ENCODE results near the gene GRK2. TPM values are rescaled to one million over a fixed set of nuclear protein-coding genes. Genes with fewer than 3 reads are reported as not detected.
A peak's percentile ranks its signal among the peaks of the same experiment; 100 is the strongest.
"Not testable (repeated sequence)": the region's sequence is repeated elsewhere in the genome, so short reads cannot be mapped to it uniquely, and the experiment has no call there.

Gene GRK2
- total RNA-seq, 2 donors from 2014 or later, result 27.4 to 36.3 TPM

DNA sequence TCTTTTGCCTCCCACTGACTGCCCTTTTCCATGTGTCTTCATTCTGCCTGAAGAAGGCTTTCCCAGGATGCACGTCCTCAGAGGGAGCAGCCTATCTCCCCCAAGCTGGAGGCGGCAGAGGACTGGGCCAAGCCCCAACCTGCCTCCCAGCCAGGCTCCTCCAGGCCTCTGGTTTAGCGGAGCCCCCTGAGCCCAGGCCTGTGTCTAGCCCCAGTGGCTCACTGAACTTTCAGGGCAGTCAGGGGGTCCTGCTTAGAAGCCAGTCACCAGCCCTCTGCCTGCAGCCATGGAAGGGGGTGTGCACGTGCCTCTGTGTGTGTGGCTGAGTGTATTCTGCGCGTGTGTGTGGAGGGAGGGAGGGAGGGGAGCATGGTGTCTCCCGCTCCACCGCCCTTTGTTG is 10.4 kb upstream of the GRK2 start:
- peaks cover 20 to 35% of the 10 kb centered on the region in 2 donors for H3K36me3 ChIP-seq (replicated peaks in 1 of 2; ENCODE audit: insufficient read depth in 1 of 2, low read depth in 2 of 2)
- intact Hi-C loops (cut with DNase I), result no loop called here
- ATAC-seq (no peak), DNase-seq (no peak)
- 83 to 85% methylated on average over 4 to 8 of the region's 8 CpGs for WGBS, 2 donors
- no peak for TF ChIP-seq POLR2A (IDR thresholded peaks at IDR 0.05)
- TF ChIP-seq, protein P1, sequence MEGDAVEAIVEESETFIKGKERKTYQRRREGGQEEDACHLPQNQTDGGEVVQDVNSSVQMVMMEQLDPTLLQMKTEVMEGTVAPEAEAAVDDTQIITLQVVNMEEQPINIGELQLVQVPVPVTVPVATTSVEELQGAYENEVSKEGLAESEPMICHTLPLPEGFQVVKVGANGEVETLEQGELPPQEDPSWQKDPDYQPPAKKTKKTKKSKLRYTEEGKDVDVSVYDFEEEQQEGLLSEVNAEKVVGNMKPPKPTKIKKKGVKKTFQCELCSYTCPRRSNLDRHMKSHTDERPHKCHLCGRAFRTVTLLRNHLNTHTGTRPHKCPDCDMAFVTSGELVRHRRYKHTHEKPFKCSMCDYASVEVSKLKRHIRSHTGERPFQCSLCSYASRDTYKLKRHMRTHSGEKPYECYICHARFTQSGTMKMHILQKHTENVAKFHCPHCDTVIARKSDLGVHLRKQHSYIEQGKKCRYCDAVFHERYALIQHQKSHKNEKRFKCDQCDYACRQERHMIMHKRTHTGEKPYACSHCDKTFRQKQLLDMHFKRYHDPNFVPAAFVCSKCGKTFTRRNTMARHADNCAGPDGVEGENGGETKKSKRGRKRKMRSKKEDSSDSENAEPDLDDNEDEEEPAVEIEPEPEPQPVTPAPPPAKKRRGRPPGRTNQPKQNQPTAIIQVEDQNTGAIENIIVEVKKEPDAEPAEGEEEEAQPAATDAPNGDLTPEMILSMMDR (IDR thresholded peaks at IDR 0.05), result no peak
- no peak overlapping the region for H3K27ac ChIP-seq
- no peaks in the 10 kb centered on the region for H3K9me3 ChIP-seq
- H3K4me1 ChIP-seq, result no peaks in the 10 kb centered on the region
- no peak overlapping the region for H3K4me3 ChIP-seq
- H3K27me3 ChIP-seq, result no peaks in the 10 kb centered on the region

DNA sequence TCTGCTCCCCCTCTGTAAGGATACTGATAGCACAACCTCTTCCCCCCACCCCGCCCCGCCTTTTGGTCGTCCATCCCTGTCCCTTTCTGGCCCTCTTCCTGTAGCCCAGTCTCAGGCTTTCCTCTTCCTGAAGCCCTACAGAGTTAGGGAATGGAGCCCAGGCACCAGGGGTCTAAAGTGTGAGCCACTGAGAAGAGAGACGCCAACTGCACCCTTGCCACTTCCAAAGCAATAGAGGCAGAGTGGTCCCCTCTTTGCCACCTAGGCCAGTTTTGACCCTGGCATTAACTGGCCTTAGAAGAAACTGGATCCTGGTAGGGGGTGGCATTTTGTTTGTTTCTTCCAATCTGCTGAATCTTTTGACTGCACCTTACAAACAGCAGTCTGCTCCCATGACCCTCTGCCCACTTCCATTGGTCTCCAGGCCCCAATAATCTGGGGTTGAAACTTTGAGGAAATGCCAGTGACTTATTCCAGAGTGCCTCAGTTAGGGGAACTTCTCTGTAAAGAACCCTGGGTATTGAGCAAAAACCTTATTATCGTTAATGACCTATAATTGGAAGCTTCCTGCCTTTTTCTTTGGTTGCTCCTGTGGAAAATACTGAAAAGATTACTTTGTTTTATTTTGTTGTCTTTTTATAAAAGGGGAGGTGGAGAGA is 9.7 kb upstream of the GRK2 start:
- no peak for DNase-seq
- Histone ChIP-seq H3K27ac (no peak overlapping the region), H3K4me3 (no peak overlapping the region), H3K27me3 (no peaks in the 10 kb centered on the region), H3K4me1 (peaks cover 7% of the 10 kb centered on the region), H3K36me3 (replicated peaks in 1 of 2; ENCODE audit: insufficient read depth in 1 of 2, low read depth in 2 of 2) (peaks cover 20 to 30% of the 10 kb centered on the region in 2 donors), H3K9me3 (no peaks in the 10 kb centered on the region)
- intact Hi-C loops (cut with DNase I), result no loop called here
- TF ChIP-seq POLR2A (IDR thresholded peaks at IDR 0.05), result no peak
- TF ChIP-seq, protein P1 (IDR thresholded peaks at IDR 0.05), result no peak
- WGBS, 2 donors, result 79 to 81% methylated on average over 5 of the region's 5 CpGs
- no peak for ATAC-seq

DNA sequence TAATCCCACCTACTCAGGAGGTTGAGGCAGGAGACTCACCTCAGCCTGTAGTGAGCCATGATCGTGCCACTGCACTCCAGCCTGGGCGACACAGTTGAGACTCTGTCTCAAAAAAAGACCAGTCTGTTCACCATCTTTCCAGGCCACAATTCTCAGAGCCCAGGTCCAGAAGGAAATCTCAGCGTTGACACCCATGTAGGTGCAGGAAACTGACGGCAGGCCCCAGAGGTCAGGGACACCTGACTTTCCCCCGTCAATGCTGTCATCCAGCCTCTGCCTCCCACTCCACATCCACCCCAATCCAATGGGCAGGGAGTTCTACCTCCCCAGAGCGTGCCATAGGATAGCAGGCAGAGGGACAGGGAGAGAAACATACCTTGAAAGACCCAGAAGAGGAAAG is 5.9 kb upstream of the GRK2 start:
- TF ChIP-seq, protein P1 (IDR thresholded peaks at IDR 0.05), result no peak
- TF ChIP-seq POLR2A (IDR thresholded peaks at IDR 0.05), result no peak
- Histone ChIP-seq H3K4me3 (no peak overlapping the region), H3K4me1 (peaks cover 19% of the 10 kb centered on the region), H3K27ac (no peak overlapping the region), H3K9me3 (no peaks in the 10 kb centered on the region), H3K27me3 (no peaks in the 10 kb centered on the region), H3K36me3 (replicated peaks in 1 of 2; ENCODE audit: insufficient read depth in 1 of 2, low read depth in 2 of 2) (peaks cover 1 to 5% of the 10 kb centered on the region in 2 donors)
- ATAC-seq (no peak), DNase-seq (peak in 1 of 4 donors; percentile 5)
- WGBS, 2 donors, result 74 to 89% methylated on average over 4 to 6 of the region's 6 CpGs
- intact Hi-C loops (cut with DNase I), result loop anchor here (5.0 kb wide), 1 partner anchor 127 kb away; no protein-coding TSS in a partner anchor

DNA sequence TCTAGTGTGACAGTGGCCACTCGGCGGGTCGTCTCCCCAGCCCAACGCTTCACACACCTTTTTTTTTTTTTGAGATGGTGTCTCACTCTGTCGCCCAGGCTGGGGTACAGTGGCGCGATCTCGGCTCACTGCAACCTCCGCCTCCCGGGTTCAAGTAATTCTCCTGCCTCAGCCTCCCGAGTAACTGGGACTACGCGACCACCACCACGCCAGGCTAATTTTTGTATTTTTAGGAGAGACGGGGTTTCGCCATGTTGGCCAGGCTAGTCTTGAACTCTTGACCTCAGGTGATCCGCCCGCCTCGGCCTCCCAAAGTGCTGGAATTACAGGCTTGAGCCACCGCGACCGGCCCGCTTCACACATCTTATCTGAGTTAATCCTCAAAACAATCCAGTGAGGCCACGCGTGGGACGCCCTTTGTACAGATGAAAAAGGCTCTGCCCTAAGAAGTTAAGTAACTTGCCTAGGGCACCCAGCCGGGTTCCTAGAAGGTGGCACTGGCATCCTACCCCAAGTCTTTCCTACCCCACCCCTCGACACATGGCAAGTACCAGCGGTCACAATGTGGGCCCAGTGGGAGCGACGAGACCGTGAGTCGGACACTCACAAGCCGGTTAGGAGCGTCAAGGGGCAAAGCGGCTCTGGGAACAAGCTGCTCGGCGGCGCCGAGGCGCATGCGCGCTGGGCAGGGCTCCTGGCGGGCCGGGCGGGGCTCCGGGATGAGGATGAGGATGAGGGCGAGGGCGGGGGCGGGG is 5.2 kb upstream of the GRK2 start:
- not testable (repeated sequence) for H3K27ac ChIP-seq; H3K9me3 ChIP-seq; H3K27me3 ChIP-seq; H3K36me3 ChIP-seq (replicated peaks in 1 of 2; ENCODE audit: insufficient read depth in 1 of 2, low read depth in 2 of 2); H3K4me3 ChIP-seq; ATAC-seq
- 27 to 38% methylated on average over 20 to 48 of the region's 50 CpGs for WGBS, 2 donors
- H3K4me1 ChIP-seq, result peaks cover 24% of the 10 kb centered on the region
- intact Hi-C loops (cut with DNase I), result loop anchor here (5.0 kb wide), 1 partner anchor 126 kb away; no protein-coding TSS in a partner anchor
- peak in 3 of 4 donors; percentile 35 to 65 (median 59) for DNase-seq

DNA sequence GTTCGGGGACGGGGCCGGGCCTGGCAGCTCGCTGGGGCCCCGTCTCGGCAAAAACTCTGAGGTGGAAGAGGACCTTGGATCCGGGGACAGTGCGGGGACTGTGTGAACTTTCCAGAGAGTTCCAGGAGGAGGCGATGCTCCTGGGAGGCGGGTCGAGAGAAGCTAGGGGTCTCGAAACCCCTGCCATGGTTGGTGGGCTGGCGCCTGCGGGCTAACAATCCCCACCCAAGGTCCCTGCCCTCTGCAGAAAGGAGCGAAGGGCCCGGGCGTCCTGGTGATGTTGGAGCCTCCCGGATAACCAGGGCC is 4.7 kb upstream of the GRK2 start:
- Histone ChIP-seq H3K4me3 (no peak overlapping the region), H3K9me3 (no peaks in the 10 kb centered on the region), H3K4me1 (peaks cover 25% of the 10 kb centered on the region), H3K27me3 (no peaks in the 10 kb centered on the region), H3K36me3 (replicated peaks in 1 of 2; ENCODE audit: insufficient read depth in 1 of 2, low read depth in 2 of 2) (no peaks in the 10 kb centered on the region), H3K27ac (no peak overlapping the region)
- no peak for TF ChIP-seq POLR2A (IDR thresholded peaks at IDR 0.05)
- TF ChIP-seq, protein P1 (IDR thresholded peaks at IDR 0.05), result no peak
- ATAC-seq (no peak), DNase-seq (no peak)
- intact Hi-C loops (cut with DNase I), result loop anchor here (5.0 kb wide), 1 partner anchor 126 kb away; no protein-coding TSS in a partner anchor
- 14 to 43% methylated on average over 4 to 18 of the region's 18 CpGs for WGBS, 2 donors

All from body of pancreas (tissue), 4 donors.